ENCODE measurements around the gene NAT8.
"Not testable (repeated sequence)": the region's sequence is repeated elsewhere in the genome, so short reads cannot be mapped to it uniquely, and the experiment has no call there.

DNA sequence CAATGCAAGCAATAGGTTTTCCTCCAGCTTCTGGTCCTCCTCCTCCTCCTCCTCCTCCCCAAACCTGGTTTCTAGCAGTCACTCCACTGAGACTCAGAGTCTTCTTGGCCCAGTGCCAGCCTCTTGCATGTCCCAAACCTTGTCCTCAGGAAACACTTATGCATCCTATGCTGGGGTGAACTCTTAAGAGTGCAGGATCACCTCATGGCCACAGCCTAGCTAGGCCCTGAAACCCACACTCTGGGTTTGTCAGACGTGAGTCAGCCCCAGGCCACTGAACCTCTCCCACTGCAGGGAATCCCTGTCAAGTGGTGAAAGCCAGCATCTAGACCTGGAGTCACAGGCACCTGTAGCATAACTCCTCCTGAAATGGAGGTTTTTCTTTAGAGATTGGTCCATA lies 42.1 kb upstream of the NAT8 start:
- not testable (repeated sequence) for TF ChIP-seq EZH2 (IDR thresholded peaks at IDR 0.05; ENCODE audit: low read length, missing control alignments)
- TF ChIP-seq, protein P1, sequence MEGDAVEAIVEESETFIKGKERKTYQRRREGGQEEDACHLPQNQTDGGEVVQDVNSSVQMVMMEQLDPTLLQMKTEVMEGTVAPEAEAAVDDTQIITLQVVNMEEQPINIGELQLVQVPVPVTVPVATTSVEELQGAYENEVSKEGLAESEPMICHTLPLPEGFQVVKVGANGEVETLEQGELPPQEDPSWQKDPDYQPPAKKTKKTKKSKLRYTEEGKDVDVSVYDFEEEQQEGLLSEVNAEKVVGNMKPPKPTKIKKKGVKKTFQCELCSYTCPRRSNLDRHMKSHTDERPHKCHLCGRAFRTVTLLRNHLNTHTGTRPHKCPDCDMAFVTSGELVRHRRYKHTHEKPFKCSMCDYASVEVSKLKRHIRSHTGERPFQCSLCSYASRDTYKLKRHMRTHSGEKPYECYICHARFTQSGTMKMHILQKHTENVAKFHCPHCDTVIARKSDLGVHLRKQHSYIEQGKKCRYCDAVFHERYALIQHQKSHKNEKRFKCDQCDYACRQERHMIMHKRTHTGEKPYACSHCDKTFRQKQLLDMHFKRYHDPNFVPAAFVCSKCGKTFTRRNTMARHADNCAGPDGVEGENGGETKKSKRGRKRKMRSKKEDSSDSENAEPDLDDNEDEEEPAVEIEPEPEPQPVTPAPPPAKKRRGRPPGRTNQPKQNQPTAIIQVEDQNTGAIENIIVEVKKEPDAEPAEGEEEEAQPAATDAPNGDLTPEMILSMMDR (conservative IDR thresholded peaks at IDR 0.05 in 1 of 2, IDR thresholded peaks at IDR 0.05 in 1 of 2; ENCODE audit: low read depth in 1 of 2, low read length in 2 of 2), result not testable (repeated sequence)

Data from fibroblast of lung (primary cell).